Hepatocyte (in vitro differentiated cells): Measurements from ENCODE around the gene CEP68.

Experiments used
- EZH2 ChIP-seq: fragments of 200-600 bp; sonication (generic); IDR thresholded peaks from 2 replicates; pipeline ENCODE4 v1.6.1; 2016; ENCODE audit warnings: antibody characterized with exemption, mild to moderate bottlenecking, borderline replicate concordance
- TF ChIP-seq, protein P1 (sequence below): fragments of 200-600 bp; sonication (generic); IDR thresholded peaks from 2 replicates; pipeline ENCODE4 v1.5.1; 2016; ENCODE audit warnings: antibody characterized with exemption, mild to moderate bottlenecking; ENCODE audit not compliant: poor library complexity

DNA sequence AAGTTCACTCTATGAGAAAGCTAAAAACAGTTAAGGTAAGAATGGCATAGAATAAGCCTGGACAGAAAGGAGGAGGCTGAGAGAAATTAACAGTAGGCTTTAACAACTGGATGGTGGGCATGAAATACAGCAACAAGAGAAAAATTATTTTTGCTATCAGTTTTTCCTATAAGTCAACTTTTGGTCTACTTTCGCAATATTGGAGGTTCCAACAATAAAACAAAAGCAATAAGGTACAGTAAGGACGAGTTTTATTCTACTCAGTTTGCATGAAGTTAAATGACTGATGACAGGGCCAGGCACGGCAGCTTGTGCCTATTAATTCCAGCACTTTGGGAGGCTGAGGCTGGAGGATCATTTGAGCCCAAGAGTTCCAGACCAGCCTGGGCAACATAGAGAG is 56.4 kb downstream of the CEP68 start:
- TF ChIP-seq, protein P1, sequence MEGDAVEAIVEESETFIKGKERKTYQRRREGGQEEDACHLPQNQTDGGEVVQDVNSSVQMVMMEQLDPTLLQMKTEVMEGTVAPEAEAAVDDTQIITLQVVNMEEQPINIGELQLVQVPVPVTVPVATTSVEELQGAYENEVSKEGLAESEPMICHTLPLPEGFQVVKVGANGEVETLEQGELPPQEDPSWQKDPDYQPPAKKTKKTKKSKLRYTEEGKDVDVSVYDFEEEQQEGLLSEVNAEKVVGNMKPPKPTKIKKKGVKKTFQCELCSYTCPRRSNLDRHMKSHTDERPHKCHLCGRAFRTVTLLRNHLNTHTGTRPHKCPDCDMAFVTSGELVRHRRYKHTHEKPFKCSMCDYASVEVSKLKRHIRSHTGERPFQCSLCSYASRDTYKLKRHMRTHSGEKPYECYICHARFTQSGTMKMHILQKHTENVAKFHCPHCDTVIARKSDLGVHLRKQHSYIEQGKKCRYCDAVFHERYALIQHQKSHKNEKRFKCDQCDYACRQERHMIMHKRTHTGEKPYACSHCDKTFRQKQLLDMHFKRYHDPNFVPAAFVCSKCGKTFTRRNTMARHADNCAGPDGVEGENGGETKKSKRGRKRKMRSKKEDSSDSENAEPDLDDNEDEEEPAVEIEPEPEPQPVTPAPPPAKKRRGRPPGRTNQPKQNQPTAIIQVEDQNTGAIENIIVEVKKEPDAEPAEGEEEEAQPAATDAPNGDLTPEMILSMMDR, result no peak
- no peak for TF ChIP-seq EZH2
